HFFc6 (cell line): Measurements from ENCODE around the gene KCTD2. TPM values are rescaled to one million over a fixed set of nuclear protein-coding genes. Genes with fewer than 3 reads are reported as not detected.
"Not testable (repeated sequence)": the region's sequence is repeated elsewhere in the genome, so short reads cannot be mapped to it uniquely, and the experiment has no call there.

Experiments used
- DNase-seq: peaks from one replicate; pipeline ENCODE4 v3.0.0-alpha.2; 2018
- H3K27ac Mint-ChIP-seq: 2 replicates; pipeline ENCODE4 v1.8.0; 2020; ENCODE audit warnings: mild to moderate bottlenecking, mixed read lengths
- H3K27me3 Mint-ChIP-seq: 2 replicates; pipeline ENCODE4 v1.8.0; 2021; ENCODE audit warnings: mild to moderate bottlenecking, moderate library complexity, mixed read lengths; ENCODE audit not compliant: insufficient read depth
- H3K36me3 Mint-ChIP-seq: 2 replicates; pipeline ENCODE4 v1.8.0; 2021; ENCODE audit warnings: low read depth, mixed read lengths
- H3K4me1 Mint-ChIP-seq: 2 replicates; pipeline ENCODE4 v1.8.0; 2020; ENCODE audit warnings: low read depth, mixed read lengths
- H3K4me3 Mint-ChIP-seq: 2 replicates; pipeline ENCODE4 v1.8.0; 2020; ENCODE audit warnings: mild to moderate bottlenecking, moderate library complexity, mixed read lengths
- H3K9me3 Mint-ChIP-seq: 2 replicates; pipeline ENCODE4 v1.8.0; 2020; ENCODE audit warnings: mild to moderate bottlenecking, mixed read lengths
- total RNA-seq, 6 experiments: library from RNA; stranded (reverse); fragmentation: NEBNext Ultra II Directional; extraction: Animal tissue kit (Norgen Biotek cat#: 25700); gene quantifications; 2 replicates in 1 of 6; 3 replicates in 5 of 6; pipeline ENCODE4 v1.2.3, GENCODE V29; 2021
- TF ChIP-seq, protein P1 (sequence below): fragments of 200-600 bp; sonication (generic); IDR thresholded peaks from 2 replicates; pipeline ENCODE4 v1.5.0; 2021; ENCODE audit warnings: antibody characterized with exemption, mild to moderate bottlenecking

The KCTD2 gene
- total RNA-seq, 6 experiments from 2014 or later, result 20.3 to 24.0 (median 21.3) TPM

DNA sequence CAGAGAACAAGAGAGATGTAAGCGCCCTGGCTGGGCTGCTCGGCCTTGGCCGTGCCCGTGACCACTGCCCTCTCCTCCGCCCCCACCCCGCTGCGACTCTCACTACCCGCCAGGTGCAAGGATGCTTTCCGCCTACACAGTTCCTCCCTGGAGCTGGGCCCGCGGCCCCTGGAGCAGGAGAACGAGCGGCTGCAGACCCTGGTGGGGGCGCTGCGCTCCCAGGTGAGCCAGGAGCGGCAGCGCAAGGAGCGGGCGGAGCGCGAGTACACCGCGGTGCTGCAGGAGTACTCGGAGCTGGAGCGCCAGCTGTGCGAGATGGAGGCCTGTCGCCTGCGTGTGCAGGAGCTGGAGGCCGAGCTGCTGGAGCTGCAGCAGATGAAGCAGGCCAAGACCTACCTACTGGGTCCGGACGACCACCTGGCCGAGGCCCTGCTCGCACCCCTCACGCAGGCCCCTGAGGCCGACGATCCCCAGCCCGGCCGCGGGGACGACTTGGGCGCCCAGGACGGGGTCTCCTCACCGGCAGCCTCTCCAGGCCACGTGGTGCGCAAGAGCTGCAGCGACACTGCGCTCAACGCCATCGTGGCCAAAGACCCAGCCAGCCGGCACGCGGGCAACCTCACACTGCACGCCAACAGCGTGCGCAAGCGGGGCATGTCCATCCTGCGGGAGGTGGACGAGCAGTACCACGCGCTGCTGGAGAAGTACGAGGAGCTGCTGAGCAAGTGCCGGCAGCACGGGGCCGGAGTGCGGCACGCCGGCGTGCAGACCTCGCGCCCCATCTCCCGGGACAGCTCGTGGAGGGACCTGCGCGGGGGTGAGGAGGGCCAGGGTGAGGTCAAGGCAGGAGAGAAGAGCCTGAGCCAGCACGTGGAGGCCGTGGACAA lies 43.7 kb upstream of the KCTD2 start:
- no peaks in the 10 kb centered on the region for H3K9me3 Mint-ChIP-seq
- H3K36me3 Mint-ChIP-seq, result no peaks in the 10 kb centered on the region
- H3K27me3 Mint-ChIP-seq, result no peaks in the 10 kb centered on the region; the same call in none of the 2 replicates
- no peaks in the 10 kb centered on the region for H3K4me1 Mint-ChIP-seq
- no peak overlapping the region for H3K4me3 Mint-ChIP-seq
- TF ChIP-seq, protein P1, sequence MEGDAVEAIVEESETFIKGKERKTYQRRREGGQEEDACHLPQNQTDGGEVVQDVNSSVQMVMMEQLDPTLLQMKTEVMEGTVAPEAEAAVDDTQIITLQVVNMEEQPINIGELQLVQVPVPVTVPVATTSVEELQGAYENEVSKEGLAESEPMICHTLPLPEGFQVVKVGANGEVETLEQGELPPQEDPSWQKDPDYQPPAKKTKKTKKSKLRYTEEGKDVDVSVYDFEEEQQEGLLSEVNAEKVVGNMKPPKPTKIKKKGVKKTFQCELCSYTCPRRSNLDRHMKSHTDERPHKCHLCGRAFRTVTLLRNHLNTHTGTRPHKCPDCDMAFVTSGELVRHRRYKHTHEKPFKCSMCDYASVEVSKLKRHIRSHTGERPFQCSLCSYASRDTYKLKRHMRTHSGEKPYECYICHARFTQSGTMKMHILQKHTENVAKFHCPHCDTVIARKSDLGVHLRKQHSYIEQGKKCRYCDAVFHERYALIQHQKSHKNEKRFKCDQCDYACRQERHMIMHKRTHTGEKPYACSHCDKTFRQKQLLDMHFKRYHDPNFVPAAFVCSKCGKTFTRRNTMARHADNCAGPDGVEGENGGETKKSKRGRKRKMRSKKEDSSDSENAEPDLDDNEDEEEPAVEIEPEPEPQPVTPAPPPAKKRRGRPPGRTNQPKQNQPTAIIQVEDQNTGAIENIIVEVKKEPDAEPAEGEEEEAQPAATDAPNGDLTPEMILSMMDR, result no peak; the same call in 1 of the 2 replicates
- no peak for DNase-seq
- no peak overlapping the region for H3K27ac Mint-ChIP-seq

DNA sequence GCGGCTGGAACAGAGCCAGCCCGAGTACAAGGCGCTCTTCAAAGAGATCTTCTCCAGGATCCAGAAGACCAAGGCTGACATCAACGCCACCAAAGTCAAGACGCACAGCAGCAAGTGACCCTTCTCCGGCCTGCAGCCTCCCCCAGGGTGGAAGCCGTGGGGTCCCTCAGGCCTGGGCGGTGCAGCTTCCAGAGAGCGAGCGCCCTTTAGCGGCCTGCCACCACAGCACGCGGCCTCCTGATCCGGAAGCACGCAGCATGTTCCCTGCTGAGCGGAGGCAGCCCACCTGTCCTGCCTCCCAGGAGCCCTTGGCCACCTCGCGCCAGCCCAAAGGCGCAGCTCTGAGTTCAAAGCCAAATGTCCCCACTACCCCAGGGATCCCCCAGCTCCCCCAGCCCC lies 43.1 kb upstream of the KCTD2 start:
- TF ChIP-seq, protein P1, result no peak
- no peak for DNase-seq
- Mint-ChIP-seq H3K9me3 (no peaks in the 10 kb centered on the region), H3K27me3 (no peaks in the 10 kb centered on the region; the same call in none of the 2 replicates), H3K36me3 (no peaks in the 10 kb centered on the region), H3K4me1 (no peaks in the 10 kb centered on the region; the same call in 1 of the 2 replicates), H3K4me3 (no peak overlapping the region), H3K27ac (no peak overlapping the region)

DNA sequence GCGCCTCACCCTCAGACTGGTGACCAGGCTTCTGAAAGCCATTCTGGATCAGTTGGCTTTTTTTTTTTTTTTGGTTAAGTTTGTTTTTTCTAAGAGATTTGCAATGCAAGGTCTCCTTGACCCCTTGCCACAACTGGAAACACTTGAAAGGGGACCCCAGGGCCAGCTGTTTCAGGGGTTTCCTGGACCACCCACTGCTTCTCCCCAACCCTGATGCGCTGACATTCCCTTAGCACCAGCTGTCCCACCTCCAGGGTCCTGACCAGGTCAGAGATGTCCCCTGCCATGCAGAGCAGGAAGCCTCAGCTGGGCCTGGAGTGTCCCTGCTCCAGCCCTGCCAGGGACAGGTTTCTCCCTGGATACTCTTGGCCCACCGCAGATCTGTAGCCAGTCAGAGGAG lies 42.7 kb upstream of the KCTD2 start:
- H3K4me1 Mint-ChIP-seq, result no peaks in the 10 kb centered on the region; the same call in 1 of the 2 replicates
- H3K9me3 Mint-ChIP-seq, result no peaks in the 10 kb centered on the region
- H3K4me3 Mint-ChIP-seq, result no peak overlapping the region

DNA sequence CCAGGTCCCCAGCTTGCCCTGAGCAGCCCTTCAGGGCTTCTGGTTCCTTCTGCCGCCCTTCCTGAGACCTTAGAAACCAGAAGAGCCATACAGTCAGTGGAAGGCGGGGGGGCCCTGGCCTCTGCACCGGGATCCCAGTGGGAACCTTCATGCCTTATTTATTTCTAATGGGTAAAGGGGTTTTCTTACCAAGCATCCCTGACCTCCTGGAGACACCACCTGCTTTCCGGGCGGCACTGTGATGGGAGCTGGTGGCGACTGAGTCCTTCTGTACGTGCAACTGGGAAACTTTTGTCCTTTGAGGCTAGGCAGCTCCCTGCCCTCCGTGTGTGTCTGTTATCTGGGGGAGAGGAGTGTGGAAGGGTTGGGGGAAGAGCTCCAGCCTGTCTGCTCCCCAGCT lies 41.7 kb upstream of the KCTD2 start:
- no peaks in the 10 kb centered on the region for H3K36me3 Mint-ChIP-seq
- H3K27ac Mint-ChIP-seq, result no peak overlapping the region
- no peak overlapping the region for H3K4me3 Mint-ChIP-seq
- no peaks in the 10 kb centered on the region; the same call in 1 of the 2 replicates for H3K4me1 Mint-ChIP-seq
- TF ChIP-seq, protein P1, result no peak
- no peaks in the 10 kb centered on the region for H3K9me3 Mint-ChIP-seq
- H3K27me3 Mint-ChIP-seq, result no peaks in the 10 kb centered on the region; the same call in none of the 2 replicates
- DNase-seq, result no peak

More for the DNA sequence above, 42.7 kb upstream of the KCTD2 start:
- H3K27me3 Mint-ChIP-seq, result no peaks in the 10 kb centered on the region; the same call in none of the 2 replicates
- H3K27ac Mint-ChIP-seq, result no peak overlapping the region
- TF ChIP-seq, protein P1, result no peak
- no peaks in the 10 kb centered on the region for H3K36me3 Mint-ChIP-seq
- DNase-seq, result no peak

DNA sequence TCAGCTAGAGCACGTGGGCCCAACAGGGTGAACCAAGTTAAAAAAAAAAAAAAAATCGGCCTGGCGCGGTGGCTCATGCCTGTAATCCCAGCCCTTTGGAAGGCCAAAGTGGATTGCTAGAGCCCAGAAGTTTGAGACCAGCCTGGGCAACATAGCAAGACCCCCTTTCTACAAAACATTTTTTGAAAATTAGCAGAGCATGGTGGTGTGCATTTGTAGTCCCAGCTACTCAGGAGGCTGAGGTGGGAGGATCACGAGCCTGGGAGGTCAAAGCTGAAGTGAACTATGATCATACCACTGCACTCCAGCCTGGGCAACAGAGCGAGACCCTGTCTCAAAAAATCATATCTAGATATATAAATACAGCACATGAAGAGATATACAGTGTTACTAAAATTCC lies 40.9 kb upstream of the KCTD2 start:
- not testable (repeated sequence) for H3K9me3 Mint-ChIP-seq, DNase-seq, H3K4me1 Mint-ChIP-seq, H3K27me3 Mint-ChIP-seq, H3K4me3 Mint-ChIP-seq, H3K27ac Mint-ChIP-seq, H3K36me3 Mint-ChIP-seq

DNA sequence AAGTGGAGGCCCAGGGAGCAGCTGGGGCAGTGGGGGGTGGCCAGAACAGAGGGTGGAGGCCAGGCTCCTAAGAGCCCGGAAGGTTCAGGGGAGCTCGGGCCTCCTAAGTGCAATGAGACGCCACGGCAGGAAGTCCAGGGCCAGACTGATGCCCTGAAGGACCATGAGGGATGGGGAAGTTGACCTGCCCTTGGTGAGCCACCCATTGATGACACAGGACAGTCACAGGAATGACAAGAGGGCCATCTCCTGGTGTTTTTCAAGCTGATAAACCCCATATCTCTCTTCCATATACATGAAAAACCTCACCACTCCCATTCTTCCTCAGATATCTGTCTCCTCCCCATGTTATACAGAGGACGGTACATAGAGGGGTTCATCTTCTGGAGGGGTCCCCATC lies 40.4 kb upstream of the KCTD2 start:
- TF ChIP-seq, protein P1, result no peak
- Mint-ChIP-seq H3K36me3 (no peaks in the 10 kb centered on the region), H3K9me3 (no peaks in the 10 kb centered on the region), H3K4me3 (no peak overlapping the region), H3K27me3 (no peaks in the 10 kb centered on the region; the same call in none of the 2 replicates), H3K27ac (no peak overlapping the region), H3K4me1 (peaks cover 10% of the 10 kb centered on the region)
- no peak for DNase-seq
